ENCODE data around the gene FRMD4B.

Gene FRMD4B

DNA sequence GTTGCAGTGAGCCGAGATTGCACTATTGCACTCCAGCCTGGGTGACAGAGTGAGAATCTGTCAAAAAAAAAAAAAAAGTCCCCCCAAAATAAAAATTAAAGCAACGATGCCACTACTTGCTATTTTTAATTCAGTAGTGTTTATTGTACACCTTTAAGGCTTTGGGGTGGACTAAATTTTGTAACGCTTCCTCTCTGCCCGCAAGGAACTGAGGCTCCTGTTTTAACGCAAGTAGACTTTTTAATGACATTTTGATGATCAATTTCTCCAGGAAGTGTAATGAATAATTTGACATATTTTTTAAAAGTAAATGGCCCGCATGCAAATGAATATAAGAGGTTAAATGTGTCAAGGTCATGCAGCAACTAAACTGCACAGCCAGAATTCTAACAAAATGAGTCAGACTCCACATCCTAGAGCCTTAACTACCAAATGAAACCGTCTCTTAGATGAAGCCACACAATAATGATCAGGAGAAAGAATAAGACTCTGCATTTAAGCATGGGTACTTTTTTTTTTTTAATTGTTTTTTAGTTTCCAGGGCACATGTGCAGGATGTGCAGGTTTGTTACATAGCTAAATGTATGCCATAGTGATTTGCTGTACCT is 166.7 kb downstream of the FRMD4B start:
- DNase-seq (ENCODE audit: low read depth in 1 of 2, low spot score in 1 of 2), result no peak
- H3K27ac ChIP-seq (replicated peaks), result no peak overlapping the region
- no peak for TF ChIP-seq SPI1 (IDR thresholded peaks at IDR 0.05; ENCODE audit: borderline replicate concordance, low read depth)
- no peak for TF ChIP-seq POLR2AphosphoS5 (IDR thresholded peaks at IDR 0.05; ENCODE audit: low read depth)
- TF ChIP-seq, protein P1, sequence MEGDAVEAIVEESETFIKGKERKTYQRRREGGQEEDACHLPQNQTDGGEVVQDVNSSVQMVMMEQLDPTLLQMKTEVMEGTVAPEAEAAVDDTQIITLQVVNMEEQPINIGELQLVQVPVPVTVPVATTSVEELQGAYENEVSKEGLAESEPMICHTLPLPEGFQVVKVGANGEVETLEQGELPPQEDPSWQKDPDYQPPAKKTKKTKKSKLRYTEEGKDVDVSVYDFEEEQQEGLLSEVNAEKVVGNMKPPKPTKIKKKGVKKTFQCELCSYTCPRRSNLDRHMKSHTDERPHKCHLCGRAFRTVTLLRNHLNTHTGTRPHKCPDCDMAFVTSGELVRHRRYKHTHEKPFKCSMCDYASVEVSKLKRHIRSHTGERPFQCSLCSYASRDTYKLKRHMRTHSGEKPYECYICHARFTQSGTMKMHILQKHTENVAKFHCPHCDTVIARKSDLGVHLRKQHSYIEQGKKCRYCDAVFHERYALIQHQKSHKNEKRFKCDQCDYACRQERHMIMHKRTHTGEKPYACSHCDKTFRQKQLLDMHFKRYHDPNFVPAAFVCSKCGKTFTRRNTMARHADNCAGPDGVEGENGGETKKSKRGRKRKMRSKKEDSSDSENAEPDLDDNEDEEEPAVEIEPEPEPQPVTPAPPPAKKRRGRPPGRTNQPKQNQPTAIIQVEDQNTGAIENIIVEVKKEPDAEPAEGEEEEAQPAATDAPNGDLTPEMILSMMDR (IDR thresholded peaks at IDR 0.05; ENCODE audit: insufficient read depth, low read length), result no peak
- TF ChIP-seq, protein P2, sequence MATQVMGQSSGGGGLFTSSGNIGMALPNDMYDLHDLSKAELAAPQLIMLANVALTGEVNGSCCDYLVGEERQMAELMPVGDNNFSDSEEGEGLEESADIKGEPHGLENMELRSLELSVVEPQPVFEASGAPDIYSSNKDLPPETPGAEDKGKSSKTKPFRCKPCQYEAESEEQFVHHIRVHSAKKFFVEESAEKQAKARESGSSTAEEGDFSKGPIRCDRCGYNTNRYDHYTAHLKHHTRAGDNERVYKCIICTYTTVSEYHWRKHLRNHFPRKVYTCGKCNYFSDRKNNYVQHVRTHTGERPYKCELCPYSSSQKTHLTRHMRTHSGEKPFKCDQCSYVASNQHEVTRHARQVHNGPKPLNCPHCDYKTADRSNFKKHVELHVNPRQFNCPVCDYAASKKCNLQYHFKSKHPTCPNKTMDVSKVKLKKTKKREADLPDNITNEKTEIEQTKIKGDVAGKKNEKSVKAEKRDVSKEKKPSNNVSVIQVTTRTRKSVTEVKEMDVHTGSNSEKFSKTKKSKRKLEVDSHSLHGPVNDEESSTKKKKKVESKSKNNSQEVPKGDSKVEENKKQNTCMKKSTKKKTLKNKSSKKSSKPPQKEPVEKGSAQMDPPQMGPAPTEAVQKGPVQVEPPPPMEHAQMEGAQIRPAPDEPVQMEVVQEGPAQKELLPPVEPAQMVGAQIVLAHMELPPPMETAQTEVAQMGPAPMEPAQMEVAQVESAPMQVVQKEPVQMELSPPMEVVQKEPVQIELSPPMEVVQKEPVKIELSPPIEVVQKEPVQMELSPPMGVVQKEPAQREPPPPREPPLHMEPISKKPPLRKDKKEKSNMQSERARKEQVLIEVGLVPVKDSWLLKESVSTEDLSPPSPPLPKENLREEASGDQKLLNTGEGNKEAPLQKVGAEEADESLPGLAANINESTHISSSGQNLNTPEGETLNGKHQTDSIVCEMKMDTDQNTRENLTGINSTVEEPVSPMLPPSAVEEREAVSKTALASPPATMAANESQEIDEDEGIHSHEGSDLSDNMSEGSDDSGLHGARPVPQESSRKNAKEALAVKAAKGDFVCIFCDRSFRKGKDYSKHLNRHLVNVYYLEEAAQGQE (IDR thresholded peaks at IDR 0.05; ENCODE audit: insufficient replicate concordance, low read depth), result no peak
- no peak for TF ChIP-seq GABPA (IDR thresholded peaks at IDR 0.05; ENCODE audit: low read depth)
- H3K4me3 ChIP-seq (replicated peaks; ENCODE audit: insufficient read depth, low read length), result no peak overlapping the region
- no peaks in the 10 kb centered on the region for H3K27me3 ChIP-seq (ENCODE audit: insufficient read depth, poor library complexity, severe bottlenecking)

DNA sequence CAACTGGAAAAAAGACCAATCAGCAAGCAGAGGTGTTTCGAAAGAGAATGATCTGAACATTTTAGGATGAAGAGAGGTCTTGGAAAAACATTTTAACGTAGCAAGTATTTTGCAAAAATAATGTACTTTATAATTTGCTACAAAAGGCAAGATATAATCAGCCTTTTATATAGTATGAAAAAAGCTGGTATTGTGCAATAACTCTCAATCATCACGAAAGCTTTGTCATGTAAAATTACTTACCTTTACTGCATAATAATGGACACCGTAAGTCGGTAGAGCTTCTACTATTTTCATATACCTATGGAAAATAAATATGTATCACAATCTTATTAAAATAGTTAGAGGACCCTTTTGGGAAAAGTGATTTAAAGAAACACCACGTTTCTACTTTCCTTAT is 167.8 kb downstream of the FRMD4B start:
- Histone ChIP-seq H3K27me3 (ENCODE audit: insufficient read depth, poor library complexity, severe bottlenecking) (no peaks in the 10 kb centered on the region), H3K4me3 (replicated peaks; ENCODE audit: insufficient read depth, low read length) (no peak overlapping the region), H3K27ac (replicated peaks) (no peak overlapping the region)
- TF ChIP-seq, protein P2 (IDR thresholded peaks at IDR 0.05; ENCODE audit: insufficient replicate concordance, low read depth), result no peak
- TF ChIP-seq GABPA (IDR thresholded peaks at IDR 0.05; ENCODE audit: low read depth) (no peak), POLR2AphosphoS5 (IDR thresholded peaks at IDR 0.05; ENCODE audit: low read depth) (no peak), SPI1 (IDR thresholded peaks at IDR 0.05; ENCODE audit: borderline replicate concordance, low read depth) (no peak)
- TF ChIP-seq, protein P1 (IDR thresholded peaks at IDR 0.05; ENCODE audit: insufficient read depth, low read length), result no peak
- no peak for DNase-seq (ENCODE audit: low read depth in 1 of 2, low spot score in 1 of 2)

GRCh38 chr3:69216981-69217380 is 168.9 kb downstream of the FRMD4B start:
- Histone ChIP-seq H3K4me3 (replicated peaks; ENCODE audit: insufficient read depth, low read length) (no peak overlapping the region), H3K27me3 (ENCODE audit: insufficient read depth, poor library complexity, severe bottlenecking) (no peaks in the 10 kb centered on the region), H3K27ac (replicated peaks) (no peak overlapping the region)
- no peak for DNase-seq (ENCODE audit: low read depth in 1 of 2, low spot score in 1 of 2)
- TF ChIP-seq, protein P1 (IDR thresholded peaks at IDR 0.05; ENCODE audit: insufficient read depth, low read length), result no peak
- TF ChIP-seq POLR2AphosphoS5 (IDR thresholded peaks at IDR 0.05; ENCODE audit: low read depth) (no peak), SPI1 (IDR thresholded peaks at IDR 0.05; ENCODE audit: borderline replicate concordance, low read depth) (no peak), GABPA (IDR thresholded peaks at IDR 0.05; ENCODE audit: low read depth) (no peak)
- TF ChIP-seq, protein P2 (IDR thresholded peaks at IDR 0.05; ENCODE audit: insufficient replicate concordance, low read depth), result no peak
